ENCODE data around the gene HOXC12.

Gene HOXC12

GRCh38 chr12:53947743-53948142 is 7.0 kb upstream of the HOXC12 start:
- Histone ChIP-seq H3K9me3 (no peaks in the 10 kb centered on the region), H3K4me3 (ENCODE audit: low read depth, low read length) (no peak overlapping the region), H3K4me1 (no peaks in the 10 kb centered on the region; the same call in 1 of the 2 replicates), H3K36me3 (no peaks in the 10 kb centered on the region), H3K27me3 (peaks cover 100% of the 10 kb centered on the region)
- no peak for TF ChIP-seq CTCF (IDR thresholded peaks at IDR 0.05; ENCODE audit: low read depth, low read length)
- no peak for DNase-seq

GRCh38 chr12:53948650-53949593 is 5.8 kb upstream of the HOXC12 start:
- Histone ChIP-seq H3K9me3 (no peaks in the 10 kb centered on the region), H3K4me1 (no peaks in the 10 kb centered on the region; the same call in 1 of the 2 replicates), H3K36me3 (no peaks in the 10 kb centered on the region), H3K4me3 (ENCODE audit: low read depth, low read length) (no peak overlapping the region), H3K27me3 (peaks cover 100% of the 10 kb centered on the region)
- no peak for DNase-seq
- no peak; the same call in 1 of the 2 replicates for TF ChIP-seq CTCF (IDR thresholded peaks at IDR 0.05; ENCODE audit: low read depth, low read length)

- Histone ChIP-seq H3K9me3 (no peaks in the 10 kb centered on the region), H3K27me3 (peaks cover 100% of the 10 kb centered on the region)
- DNase-seq, result no peak
Observed at GRCh38 chr12:53949631-53950436, 4.9 kb upstream of the HOXC12 start.

GRCh38 chr12:53950437-53950773 is 4.3 kb upstream of the HOXC12 start:
- Histone ChIP-seq H3K4me3 (ENCODE audit: low read depth, low read length) (no peak overlapping the region), H3K27me3 (peaks cover 100% of the 10 kb centered on the region)
- DNase-seq, result no peak

More at GRCh38 chr12:53949631-53950436, 4.9 kb upstream of the HOXC12 start:
- H3K4me3 ChIP-seq (ENCODE audit: low read depth, low read length), result no peak overlapping the region
- TF ChIP-seq CTCF (IDR thresholded peaks at IDR 0.05; ENCODE audit: low read depth, low read length), result no peak
- no peaks in the 10 kb centered on the region; the same call in 1 of the 2 replicates for H3K4me1 ChIP-seq
- H3K36me3 ChIP-seq, result no peaks in the 10 kb centered on the region

GRCh38 chr12:53950789-53951576 is 3.7 kb upstream of the HOXC12 start:
- H3K9me3 ChIP-seq, result no peaks in the 10 kb centered on the region
- H3K4me1 ChIP-seq, result no peaks in the 10 kb centered on the region; the same call in 1 of the 2 replicates
- H3K4me3 ChIP-seq (ENCODE audit: low read depth, low read length), result no peak overlapping the region
- TF ChIP-seq CTCF (IDR thresholded peaks at IDR 0.05; ENCODE audit: low read depth, low read length), result no peak
- H3K36me3 ChIP-seq, result no peaks in the 10 kb centered on the region
- no peak for DNase-seq
- peaks cover 100% of the 10 kb centered on the region for H3K27me3 ChIP-seq

More at GRCh38 chr12:53950437-53950773, 4.3 kb upstream of the HOXC12 start:
- H3K36me3 ChIP-seq, result no peaks in the 10 kb centered on the region
- no peaks in the 10 kb centered on the region for H3K9me3 ChIP-seq
- H3K4me1 ChIP-seq, result no peaks in the 10 kb centered on the region; the same call in 1 of the 2 replicates
- peak; percentile 14; the same call in 1 of the 2 replicates for TF ChIP-seq CTCF (IDR thresholded peaks at IDR 0.05; ENCODE audit: low read depth, low read length)
